Body of pancreas (tissue), 4 donors: ENCODE results near the gene NEO1.

ENCODE experiments used
- POLR2A ChIP-seq, 3 donors: fragments of 450-650 bp; IDR thresholded peaks; one replicate each; pipeline ENCODE4 v1.6.1; 2016; ENCODE audit warnings: antibody characterized with exemption in 3 of 3, mild to moderate bottlenecking in 2 of 3
- TF ChIP-seq, protein P1 (sequence below), 7 experiments: fragments of 450-650 bp in 4 of 7; fragments of 200-600 bp in 3 of 7; sonication (generic) in 3 of 7; IDR thresholded peaks; one replicate each; pipeline ENCODE4 v1.5.1; 2016 to 2019; ENCODE audit warnings: antibody characterized with exemption in 7 of 7

- TF ChIP-seq, protein P1, sequence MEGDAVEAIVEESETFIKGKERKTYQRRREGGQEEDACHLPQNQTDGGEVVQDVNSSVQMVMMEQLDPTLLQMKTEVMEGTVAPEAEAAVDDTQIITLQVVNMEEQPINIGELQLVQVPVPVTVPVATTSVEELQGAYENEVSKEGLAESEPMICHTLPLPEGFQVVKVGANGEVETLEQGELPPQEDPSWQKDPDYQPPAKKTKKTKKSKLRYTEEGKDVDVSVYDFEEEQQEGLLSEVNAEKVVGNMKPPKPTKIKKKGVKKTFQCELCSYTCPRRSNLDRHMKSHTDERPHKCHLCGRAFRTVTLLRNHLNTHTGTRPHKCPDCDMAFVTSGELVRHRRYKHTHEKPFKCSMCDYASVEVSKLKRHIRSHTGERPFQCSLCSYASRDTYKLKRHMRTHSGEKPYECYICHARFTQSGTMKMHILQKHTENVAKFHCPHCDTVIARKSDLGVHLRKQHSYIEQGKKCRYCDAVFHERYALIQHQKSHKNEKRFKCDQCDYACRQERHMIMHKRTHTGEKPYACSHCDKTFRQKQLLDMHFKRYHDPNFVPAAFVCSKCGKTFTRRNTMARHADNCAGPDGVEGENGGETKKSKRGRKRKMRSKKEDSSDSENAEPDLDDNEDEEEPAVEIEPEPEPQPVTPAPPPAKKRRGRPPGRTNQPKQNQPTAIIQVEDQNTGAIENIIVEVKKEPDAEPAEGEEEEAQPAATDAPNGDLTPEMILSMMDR (IDR thresholded peaks at IDR 0.05), result no peak
- no peak for TF ChIP-seq POLR2A (IDR thresholded peaks at IDR 0.05)
These were observed 246.4 kb downstream of the NEO1 start for GRCh38 chr15:73298522-73299245.
